Parathyroid adenoma (tissue), 2 donors: ENCODE data around the gene POM121C.
"Not testable (repeated sequence)": the region's sequence is repeated elsewhere in the genome, so short reads cannot be mapped to it uniquely, and the experiment has no call there.

ENCODE experiments used
- H2AFZ ChIP-seq: fragments of 300-600 bp; sonication (generic); one replicate; pipeline ENCODE4 v1.7.0; 2017; ENCODE audit warnings: antibody characterized with exemption, mild to moderate bottlenecking
- H3K27ac ChIP-seq: fragments of 300-600 bp; sonication (generic); one replicate; pipeline ENCODE4 v1.7.0; 2017
- H3K27me3 ChIP-seq: fragments of 300-600 bp; sonication (generic); one replicate; pipeline ENCODE4 v1.7.0; 2017; ENCODE audit warnings: low read length; ENCODE audit not compliant: control insufficient read depth, insufficient read depth
- H3K36me3 ChIP-seq: fragments of 300-600 bp; sonication (generic); one replicate; pipeline ENCODE4 v1.7.0; 2017; ENCODE audit warnings: low read length; ENCODE audit not compliant: control insufficient read depth, insufficient read depth
- H3K4me1 ChIP-seq: fragments of 300-600 bp; sonication (generic); one replicate; pipeline ENCODE4 v1.7.0; 2017; ENCODE audit warnings: control low read depth
- H3K4me2 ChIP-seq: fragments of 300-600 bp; sonication (generic); one replicate; pipeline ENCODE4 v1.7.0; 2017; ENCODE audit warnings: low read length
- H3K4me3 ChIP-seq: fragments of 300-600 bp; sonication (generic); one replicate; pipeline ENCODE4 v1.7.0; 2017; ENCODE audit warnings: low read depth, low read length
- H3K79me2 ChIP-seq: fragments of 300-600 bp; sonication (generic); one replicate; pipeline ENCODE4 v1.7.0; 2017; ENCODE audit warnings: control low read depth
- H3K9ac ChIP-seq: fragments of 300-600 bp; sonication (generic); one replicate; pipeline ENCODE4 v1.7.0; 2017; ENCODE audit warnings: mild to moderate bottlenecking
- H3K9me3 ChIP-seq: fragments of 300-600 bp; sonication (generic); one replicate; pipeline ENCODE4 v1.7.0; 2017; ENCODE audit warnings: low read length; ENCODE audit not compliant: control insufficient read depth
- donor health status: primary hyperparathyroidism.

POM121C gene

DNA sequence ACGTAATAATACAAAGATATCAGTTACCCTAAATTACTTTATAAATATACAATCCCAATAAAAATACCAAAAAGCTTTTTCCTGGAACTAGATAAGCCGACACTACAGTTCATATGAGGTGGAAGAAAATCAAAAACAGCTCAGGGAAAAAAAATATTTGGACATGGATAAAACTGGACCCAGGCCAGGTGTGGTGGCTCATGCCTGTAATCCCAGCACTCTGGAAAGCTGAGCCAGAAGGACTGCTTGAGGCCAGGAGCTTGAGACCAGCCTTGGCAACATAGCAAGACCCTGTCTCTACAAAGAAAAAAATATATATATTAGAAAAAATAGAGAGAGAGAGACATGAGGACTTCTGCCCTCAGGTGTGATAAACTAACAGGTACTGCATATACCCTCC, 32.7 kb upstream of the POM121C start:
- H3K9ac ChIP-seq, H3K27me3 ChIP-seq, H3K4me1 ChIP-seq, H3K27ac ChIP-seq, H3K4me2 ChIP-seq, H3K36me3 ChIP-seq, H2AFZ ChIP-seq, H3K9me3 ChIP-seq, H3K4me3 ChIP-seq: not testable (repeated sequence)
- peaks cover 15% of the 10 kb centered on the region for H3K79me2 ChIP-seq

DNA sequence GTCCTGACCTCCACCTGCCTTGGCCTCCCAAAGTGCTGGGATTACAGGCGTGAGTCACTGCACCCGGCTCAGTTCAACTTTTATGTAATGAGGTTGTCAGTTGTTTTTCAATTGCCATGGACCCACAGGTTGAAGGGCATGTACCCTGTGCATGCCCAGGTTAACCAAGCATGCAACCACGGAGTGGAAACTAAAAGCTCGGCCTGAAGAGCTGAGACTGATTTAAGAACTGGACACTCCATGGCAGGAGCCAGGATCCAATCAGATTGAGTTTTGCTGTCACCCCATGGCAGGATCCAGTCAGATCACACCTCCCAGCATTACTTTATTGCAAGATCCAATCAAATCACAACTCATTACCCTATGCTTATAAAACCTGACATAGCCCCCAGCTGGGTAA, 22.9 kb upstream of the POM121C start:
- H3K36me3 ChIP-seq, H3K9me3 ChIP-seq, H3K4me3 ChIP-seq, H2AFZ ChIP-seq, H3K27me3 ChIP-seq, H3K4me1 ChIP-seq, H3K27ac ChIP-seq, H3K9ac ChIP-seq, H3K4me2 ChIP-seq, H3K79me2 ChIP-seq: not testable (repeated sequence)

GRCh38 chr7:75492020-75492419, 5.9 kb upstream of the POM121C start, which contains the start of gene SPDYE5:
SPDYE5 (plus strand) TSS chr7:75492320; CDS start chr7:75494048, 1,728 bp downstream.
- not testable (repeated sequence) for H3K36me3 ChIP-seq

GRCh38 chr7:75485355-75485978, 632 bp downstream of the POM121C start:
- Histone ChIP-seq H3K4me2 (peak overlapping the region; percentile 55), H3K27ac (peak overlapping the region; percentile 68), H3K9ac (peak overlapping the region; percentile 56), H3K4me3 (peak overlapping the region; percentile 77), H2AFZ (peak overlapping the region; percentile 73)
- H3K9me3 ChIP-seq, H3K36me3 ChIP-seq, H3K27me3 ChIP-seq, H3K4me1 ChIP-seq, H3K79me2 ChIP-seq: not testable (repeated sequence)

More at GRCh38 chr7:75492020-75492419, 5.9 kb upstream of the POM121C start, which contains the start of gene SPDYE5:
- not testable (repeated sequence) for H3K9me3 ChIP-seq, H3K4me1 ChIP-seq, H3K79me2 ChIP-seq, H2AFZ ChIP-seq, H3K9ac ChIP-seq, H3K27ac ChIP-seq, H3K4me2 ChIP-seq, H3K27me3 ChIP-seq, H3K4me3 ChIP-seq

- H3K27ac ChIP-seq, H3K36me3 ChIP-seq, H3K9ac ChIP-seq, H3K4me3 ChIP-seq, H3K4me1 ChIP-seq, H3K79me2 ChIP-seq, H3K27me3 ChIP-seq, H3K9me3 ChIP-seq, H2AFZ ChIP-seq, H3K4me2 ChIP-seq: not testable (repeated sequence)
Measured at GRCh38 chr7:75480313-75480712, 5.8 kb downstream of the POM121C start.

- not testable (repeated sequence) for H3K4me2 ChIP-seq, H3K36me3 ChIP-seq, H3K27ac ChIP-seq, H3K9ac ChIP-seq, H3K9me3 ChIP-seq, H2AFZ ChIP-seq, H3K4me1 ChIP-seq, H3K27me3 ChIP-seq, H3K79me2 ChIP-seq, H3K4me3 ChIP-seq
Measured at GRCh38 chr7:75477457-75477856, 8.6 kb downstream of the POM121C start.

DNA sequence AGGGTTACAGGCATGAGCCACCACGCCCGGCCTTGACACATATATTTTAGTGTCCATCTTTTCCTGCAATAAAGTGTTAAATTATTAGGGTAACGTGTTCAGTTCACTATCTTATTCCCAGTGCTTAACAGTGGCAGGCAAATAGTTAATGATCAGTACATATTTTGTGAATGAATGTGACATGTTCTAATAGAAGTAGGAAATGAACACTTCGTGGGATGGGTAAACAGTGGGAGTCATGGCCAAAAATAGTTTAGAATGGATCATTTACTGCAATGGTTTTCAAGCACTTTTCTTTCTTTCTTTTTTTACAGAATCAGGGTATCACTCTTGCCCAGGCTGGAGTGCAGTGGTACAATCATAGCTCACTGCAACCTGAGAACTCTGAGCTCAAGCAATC, 15.9 kb downstream of the POM121C start:
- H3K27me3 ChIP-seq, H3K4me1 ChIP-seq, H3K9ac ChIP-seq, H3K79me2 ChIP-seq, H3K36me3 ChIP-seq, H2AFZ ChIP-seq, H3K4me2 ChIP-seq, H3K27ac ChIP-seq, H3K4me3 ChIP-seq, H3K9me3 ChIP-seq: not testable (repeated sequence)

- not testable (repeated sequence) for H3K4me2 ChIP-seq, H3K9me3 ChIP-seq, H3K9ac ChIP-seq, H3K79me2 ChIP-seq, H3K4me1 ChIP-seq, H3K27ac ChIP-seq, H3K36me3 ChIP-seq, H3K4me3 ChIP-seq, H2AFZ ChIP-seq, H3K27me3 ChIP-seq
Measured at GRCh38 chr7:75460541-75460940, 25.6 kb downstream of the POM121C start.

DNA sequence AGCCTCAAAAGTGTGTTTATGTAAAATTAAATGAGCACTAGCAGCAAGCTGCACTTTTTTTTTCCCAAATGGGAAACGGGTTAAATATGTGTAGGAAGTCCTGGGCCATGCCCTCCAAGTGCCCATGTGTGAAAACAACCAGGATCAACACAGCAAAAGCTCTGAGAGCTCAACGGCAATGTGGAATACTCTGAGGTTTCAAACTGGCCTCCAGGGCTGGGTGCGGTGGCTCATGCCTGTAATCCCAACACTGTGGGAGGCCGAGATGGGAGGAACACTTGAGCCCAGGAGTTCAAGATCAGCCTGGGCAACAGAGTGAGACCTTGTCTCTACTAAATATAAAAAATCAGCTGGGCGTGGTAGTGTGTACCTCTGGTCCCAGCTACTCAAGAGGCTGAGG, 28.1 kb downstream of the POM121C start:
- not testable (repeated sequence) for H2AFZ ChIP-seq, H3K9me3 ChIP-seq, H3K36me3 ChIP-seq, H3K4me1 ChIP-seq, H3K4me3 ChIP-seq, H3K4me2 ChIP-seq, H3K27ac ChIP-seq, H3K79me2 ChIP-seq, H3K27me3 ChIP-seq, H3K9ac ChIP-seq

DNA sequence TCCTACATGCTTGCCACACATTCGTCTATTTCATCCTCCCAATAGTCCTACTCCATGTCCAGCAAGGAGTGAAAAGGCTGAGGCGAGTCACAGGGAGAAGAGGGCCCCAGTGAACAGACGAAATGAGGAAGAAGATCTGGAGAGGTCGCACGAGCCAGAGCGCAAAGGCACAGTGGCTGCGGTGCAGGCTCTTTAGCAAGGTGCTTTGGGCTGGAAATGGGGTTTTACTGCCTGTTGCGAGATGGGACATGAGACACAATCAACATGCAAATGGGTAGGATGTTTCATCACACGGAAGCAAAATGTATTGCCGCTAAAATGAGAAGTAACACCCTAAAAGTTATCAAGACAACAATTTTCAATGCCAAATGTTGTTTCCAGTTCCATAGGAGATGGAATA, 29.7 kb downstream of the POM121C start:
- H3K27ac ChIP-seq = not testable (repeated sequence)

More for the DNA sequence above, 29.7 kb downstream of the POM121C start:
- not testable (repeated sequence) for H3K9ac ChIP-seq, H3K4me1 ChIP-seq, H3K36me3 ChIP-seq, H3K4me2 ChIP-seq, H3K79me2 ChIP-seq, H3K9me3 ChIP-seq, H3K4me3 ChIP-seq, H2AFZ ChIP-seq, H3K27me3 ChIP-seq
